Pancreas (tissue), 10 donors: ENCODE results near the gene ADAM15. TPM values are rescaled to one million over a fixed set of nuclear protein-coding genes. Genes with fewer than 3 reads are reported as not detected.
A peak's percentile ranks its signal among the peaks of the same experiment; 100 is the strongest.

Experiments used
- ATAC-seq, 4 donors: fragments of 200-7000 bp; cut with Tn5 transposase; one replicate each; pipeline versions ENCODE4 v1.8.0 to v1.9.1; 2020; ENCODE audit warnings: mild to moderate bottlenecking in 4 of 4, moderate library complexity in 4 of 4
- DNase-seq, 6 donors: peaks; one replicate each; pipeline ENCODE4 v3.0.0-alpha.2; 2020
- FAIRE-seq: peaks from 2 replicates; lab custom pipeline; 2012; peaks lifted over from hg19 to GRCh38; lab: Jason Lieb, UNC
- H3K27ac ChIP-seq, 4 donors: fragments of 200-600 bp; sonication (generic); 1 replicate in 3 of 4; 2 replicates in 1 of 4; pipeline versions ENCODE4 v1.5.0 to v1.8.0; 2020
- H3K27me3 ChIP-seq, 4 donors: fragments of 200-600 bp; one replicate each; pipeline ENCODE4 v1.8.0; 2021
- H3K36me3 ChIP-seq, 3 donors: fragments of 200-600 bp; sonication (generic) in 1 of 3; one replicate each; pipeline versions ENCODE4 v1.5.0 to v1.8.0; 2020 to 2021
- H3K4me1 ChIP-seq, 3 donors: fragments of 200-600 bp; one replicate each; pipeline ENCODE4 v1.8.0; 2021
- H3K4me3 ChIP-seq, 4 donors: fragments of 200-600 bp; sonication (generic) in 2 of 4; one replicate each; pipeline versions ENCODE4 v1.5.0 to v1.8.0; 2020 to 2021
- H3K9me3 ChIP-seq, 4 donors: fragments of 200-600 bp; one replicate each; pipeline ENCODE4 v1.8.0; 2021
- WGBS, 2 donors: extraction: QIAGEN DNeasy Blood & Tissue Kit; methylation state at CpG; one replicate each; pipeline ENCODE4 v1.1.7; 2013; 5-methylcytosine and 5-hydroxymethylcytosine counted together
- intact Hi-C, 3 donors: fragments of 100-400 bp; cut with DNase I; formaldehyde crosslinking; loops; one replicate each; pipeline versions ENCODE4 v1.11.1 to v1.14.2; 2022
- polyA plus RNA-seq, 2 donors: library from polyadenylated mRNA; stranded (reverse); fragments of 200-250 nt; gene quantifications; one replicate each; pipeline ENCODE4 v1.2.3, GENCODE V29; 2013
- total RNA-seq, 6 donors: library from RNA; stranded (reverse); fragmentation: NEBNext Ultra II Directional in 4 of 6; extraction: Animal tissue kit (Norgen Biotek cat#: 25700) in 4 of 6; gene quantifications; one replicate each; pipeline versions ENCODE4 v1.2.1 to v1.2.4, GENCODE V29; 2021 to 2023
- TF ChIP-seq, protein P1 (sequence below), 4 donors: fragments of 200-600 bp; sonication (generic) in 3 of 4; IDR thresholded peaks; one replicate each; pipeline versions ENCODE4 v1.5.0 to v1.8.0; 2021; ENCODE audit warnings: antibody characterized with exemption in 4 of 4
- donor health status: healthy with polysubstance abuse.
- donor health status: DM: no; HTN: no; CAD: no; lungs with moderate emphysema.
- donor health status: DM: no; HTN: no; CAD: no.
- donor health status: control.
- donor health status: control.
- donor health status: Bipolar disorder and iron deficiency.
- donor health status: DM: yes; HTN: yes; CAD: no.
- donor health status: DM: no; HTN: no; CAD: no.
- donor health status: DM: no; HTN: no; CAD: no.
- donor health status: DM: yes; HTN: yes; CAD: no.

ADAM15 gene
- total and polyA plus RNA-seq, 8 donors = 23.7 to 125 (median 35.2) TPM

DNA sequence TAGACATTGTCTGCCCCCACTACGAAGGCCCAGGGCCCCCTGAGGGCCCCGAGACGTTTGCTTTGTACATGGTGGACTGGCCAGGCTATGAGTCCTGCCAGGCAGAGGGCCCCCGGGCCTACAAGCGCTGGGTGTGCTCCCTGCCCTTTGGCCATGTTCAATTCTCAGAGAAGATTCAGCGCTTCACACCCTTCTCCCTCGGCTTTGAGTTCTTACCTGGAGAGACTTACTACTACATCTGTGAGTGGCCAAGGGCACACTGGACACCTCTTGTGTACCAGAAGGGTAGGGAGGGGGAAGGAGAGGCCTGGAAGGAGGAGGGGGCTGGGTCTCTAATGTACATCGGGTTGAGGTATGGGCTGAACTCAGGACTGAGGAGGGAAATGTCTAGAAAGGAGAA is 15.7 kb downstream of the ADAM15 start:
- Histone ChIP-seq H3K27ac (no peak overlapping the region), H3K4me1 (peaks cover 16 to 22% (median 21%) of the 10 kb centered on the region in 3 donors), H3K27me3 (no peaks in the 10 kb centered on the region), H3K9me3 (no peaks in the 10 kb centered on the region), H3K4me3 (no peak overlapping the region), H3K36me3 (no peaks in the 10 kb centered on the region)
- intact Hi-C loops = no loop called here
- FAIRE-seq = no peak
- 81 to 87% methylated on average over 8 of the region's 8 CpGs for WGBS, 2 donors
- no peak for ATAC-seq
- TF ChIP-seq, protein P1, sequence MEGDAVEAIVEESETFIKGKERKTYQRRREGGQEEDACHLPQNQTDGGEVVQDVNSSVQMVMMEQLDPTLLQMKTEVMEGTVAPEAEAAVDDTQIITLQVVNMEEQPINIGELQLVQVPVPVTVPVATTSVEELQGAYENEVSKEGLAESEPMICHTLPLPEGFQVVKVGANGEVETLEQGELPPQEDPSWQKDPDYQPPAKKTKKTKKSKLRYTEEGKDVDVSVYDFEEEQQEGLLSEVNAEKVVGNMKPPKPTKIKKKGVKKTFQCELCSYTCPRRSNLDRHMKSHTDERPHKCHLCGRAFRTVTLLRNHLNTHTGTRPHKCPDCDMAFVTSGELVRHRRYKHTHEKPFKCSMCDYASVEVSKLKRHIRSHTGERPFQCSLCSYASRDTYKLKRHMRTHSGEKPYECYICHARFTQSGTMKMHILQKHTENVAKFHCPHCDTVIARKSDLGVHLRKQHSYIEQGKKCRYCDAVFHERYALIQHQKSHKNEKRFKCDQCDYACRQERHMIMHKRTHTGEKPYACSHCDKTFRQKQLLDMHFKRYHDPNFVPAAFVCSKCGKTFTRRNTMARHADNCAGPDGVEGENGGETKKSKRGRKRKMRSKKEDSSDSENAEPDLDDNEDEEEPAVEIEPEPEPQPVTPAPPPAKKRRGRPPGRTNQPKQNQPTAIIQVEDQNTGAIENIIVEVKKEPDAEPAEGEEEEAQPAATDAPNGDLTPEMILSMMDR (IDR thresholded peaks at IDR 0.05) = no peak
- no peak for DNase-seq

DNA sequence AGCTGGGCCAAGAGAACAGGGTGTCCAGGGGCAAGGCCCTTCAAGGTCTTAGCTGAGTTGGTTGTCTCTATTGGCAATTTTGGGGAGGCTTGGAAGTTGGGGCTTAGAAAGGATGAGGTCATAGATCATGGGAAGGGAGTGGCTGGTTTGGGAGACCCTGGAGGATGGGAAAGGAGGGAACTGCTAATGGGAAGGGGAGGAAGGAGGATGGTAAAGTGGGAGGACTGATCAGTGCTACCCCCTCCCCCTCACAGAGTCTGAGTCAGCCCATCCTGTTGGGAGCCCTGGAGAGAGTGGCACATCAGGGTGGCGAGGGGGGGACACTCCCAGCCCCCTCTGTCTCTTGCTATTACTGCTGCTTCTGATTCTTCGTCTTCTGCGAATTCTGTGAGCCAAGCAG is 17.5 kb downstream of the ADAM15 start:
- no peak for DNase-seq
- no peak overlapping the region for H3K4me3 ChIP-seq
- ATAC-seq = no peak
- TF ChIP-seq, protein P1 (IDR thresholded peaks at IDR 0.05) = no peak
- FAIRE-seq = no peak
- no peak overlapping the region for H3K27ac ChIP-seq
- 88 to 96% methylated on average over 3 of the region's 3 CpGs for WGBS, 2 donors
- H3K4me1 ChIP-seq = peaks cover 0 to 7% (median 6%) of the 10 kb centered on the region in 3 donors
- H3K9me3 ChIP-seq = no peaks in the 10 kb centered on the region
- intact Hi-C loops = no loop called here
- no peaks in the 10 kb centered on the region for H3K27me3 ChIP-seq
- no peaks in the 10 kb centered on the region for H3K36me3 ChIP-seq

DNA sequence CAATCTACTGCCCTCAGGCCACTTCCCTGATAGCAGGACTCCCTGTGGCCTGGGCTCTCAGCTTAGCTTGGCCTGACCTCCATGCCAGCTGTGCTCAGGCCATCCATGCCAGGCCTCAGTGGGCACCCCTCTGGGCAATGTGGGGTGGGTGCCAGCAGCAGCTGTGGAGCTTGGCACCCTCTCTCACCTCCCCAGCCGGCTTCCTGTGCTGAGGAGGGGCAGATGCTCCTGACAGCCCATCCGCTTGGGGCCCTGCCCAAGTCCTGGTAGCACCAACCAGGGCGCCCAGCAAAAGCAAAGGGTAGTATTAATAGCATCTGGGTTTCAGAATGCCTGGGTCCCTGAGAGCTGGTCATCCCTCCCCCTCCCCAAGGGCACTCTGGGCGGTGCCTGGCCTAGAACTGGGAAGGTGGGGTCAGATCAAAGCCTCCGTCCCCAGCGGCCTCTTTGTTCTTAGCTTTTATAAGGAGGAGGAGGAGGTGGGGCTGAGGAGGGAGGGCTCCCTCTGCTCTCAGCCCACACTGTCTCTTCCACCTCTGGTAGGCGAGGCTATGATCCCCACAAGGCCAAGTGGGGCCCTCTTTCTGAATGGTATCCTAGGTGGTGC is 18.5 kb downstream of the ADAM15 start:
- no peaks in the 10 kb centered on the region for H3K36me3 ChIP-seq
- intact Hi-C loops = no loop called here
- H3K27me3 ChIP-seq = no peaks in the 10 kb centered on the region
- peaks cover 0 to 7% (median 5%) of the 10 kb centered on the region in 3 donors for H3K4me1 ChIP-seq
- TF ChIP-seq, protein P1 (IDR thresholded peaks at IDR 0.05) = no peak
- WGBS, 2 donors = 69 to 75% methylated on average over 7 of the region's 7 CpGs
- no peaks in the 10 kb centered on the region for H3K9me3 ChIP-seq
- DNase-seq = peak in 1 of 6 donors; percentile 45
- no peak for FAIRE-seq
- no peak overlapping the region for H3K27ac ChIP-seq
- ATAC-seq = peak in 1 of 4 donors; percentile 14
- H3K4me3 ChIP-seq = no peak overlapping the region

DNA sequence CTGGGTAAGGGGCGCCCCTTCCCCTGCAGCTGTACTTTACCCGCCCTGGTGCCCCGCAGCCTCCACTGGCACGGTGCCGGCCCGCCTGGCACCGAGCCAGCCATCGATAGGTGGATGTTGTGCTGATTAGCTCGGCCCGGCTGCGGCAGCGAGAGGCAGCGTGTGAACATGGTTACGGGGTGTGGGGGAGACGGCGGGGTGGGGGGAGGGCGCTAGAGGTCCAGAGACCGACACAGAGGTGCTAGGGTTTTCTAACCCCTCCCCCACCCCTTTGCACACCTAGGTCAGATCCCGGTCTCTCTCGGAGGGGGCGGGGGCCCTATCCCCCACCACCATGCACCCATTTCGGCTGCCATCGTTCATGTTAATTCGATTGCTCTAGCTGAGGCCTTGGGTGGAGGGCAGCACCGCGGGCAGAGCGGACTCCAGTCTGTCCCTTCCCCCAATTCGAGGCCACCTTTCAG is 19.1 kb downstream of the ADAM15 start:
- DNase-seq = peak in 2 of 6 donors; percentile 64 to 69
- WGBS, 2 donors = 12 to 17% methylated on average over 26 to 28 of the region's 28 CpGs

More for the DNA sequence above, 19.1 kb downstream of the ADAM15 start:
- peak overlapping the region in 1 of 4 donors; percentile 47 for H3K4me3 ChIP-seq
- TF ChIP-seq, protein P1 (IDR thresholded peaks at IDR 0.05) = no peak
- no peaks in the 10 kb centered on the region for H3K36me3 ChIP-seq
- H3K27me3 ChIP-seq = no peaks in the 10 kb centered on the region
- ATAC-seq (peak in 1 of 4 donors; percentile 5), FAIRE-seq (no peak)
- H3K9me3 ChIP-seq = no peaks in the 10 kb centered on the region
- intact Hi-C loops = no loop called here
- no peak overlapping the region for H3K27ac ChIP-seq
- H3K4me1 ChIP-seq = peaks cover 0 to 7% (median 0%) of the 10 kb centered on the region in 3 donors
